Activated CD4-positive, alpha-beta memory T cell treated with anti-CD3 and anti-CD28 coated beads, Interleukin-2, amount 10 ng/mL, durations not matched to agents 7 days and 5 days (primary cell): ENCODE data around the gene SLC39A1. TPM values are rescaled to one million over a fixed set of nuclear protein-coding genes. Genes with fewer than 3 reads are reported as not detected.

Experiments
- CTCF ChIA-PET: fragments of 350-600 bp; sonication (Branson Sonifier 250); formaldehyde crosslinking; loops from one replicate; lab custom pipeline; 2021; ENCODE audit warnings: antibody characterized with exemption, inconsistent platforms; lab: Charles Lee
- POLR2A ChIA-PET: fragments of 350-600 bp; sonication (Branson Sonifier 250); formaldehyde crosslinking; loops from one replicate; lab custom pipeline; 2021; ENCODE audit warnings: antibody characterized with exemption; lab: Charles Lee
- DNase-seq: peaks from one replicate; pipeline ENCODE4 v3.0.0-alpha.2; 2020
- H3K27ac Mint-ChIP-seq: one replicate; pipeline ENCODE4 v1.8.0; 2021; ENCODE audit warnings: mild to moderate bottlenecking, mixed read lengths
- H3K27me3 Mint-ChIP-seq: one replicate; pipeline ENCODE4 v1.8.0; 2021; ENCODE audit warnings: mixed read lengths
- H3K36me3 Mint-ChIP-seq: one replicate; pipeline ENCODE4 v1.8.0; 2021; ENCODE audit warnings: low read depth, mixed read lengths
- H3K4me1 Mint-ChIP-seq: one replicate; pipeline ENCODE4 v1.8.0; 2021; ENCODE audit warnings: mixed read lengths
- H3K4me3 Mint-ChIP-seq: one replicate; pipeline ENCODE4 v1.8.0; 2021; ENCODE audit warnings: mild to moderate bottlenecking, mixed read lengths
- H3K9me3 Mint-ChIP-seq: one replicate; pipeline ENCODE4 v1.8.0; 2021; ENCODE audit warnings: mixed read lengths
- total RNA-seq, 2 experiments: library from RNA; stranded (reverse); gene quantifications; one replicate each; pipeline ENCODE4 v1.2.3, GENCODE V29; 2021

The SLC39A1 gene
- total RNA-seq, 2 experiments from 2014 or later: 42.5 to 42.6 TPM

DNA sequence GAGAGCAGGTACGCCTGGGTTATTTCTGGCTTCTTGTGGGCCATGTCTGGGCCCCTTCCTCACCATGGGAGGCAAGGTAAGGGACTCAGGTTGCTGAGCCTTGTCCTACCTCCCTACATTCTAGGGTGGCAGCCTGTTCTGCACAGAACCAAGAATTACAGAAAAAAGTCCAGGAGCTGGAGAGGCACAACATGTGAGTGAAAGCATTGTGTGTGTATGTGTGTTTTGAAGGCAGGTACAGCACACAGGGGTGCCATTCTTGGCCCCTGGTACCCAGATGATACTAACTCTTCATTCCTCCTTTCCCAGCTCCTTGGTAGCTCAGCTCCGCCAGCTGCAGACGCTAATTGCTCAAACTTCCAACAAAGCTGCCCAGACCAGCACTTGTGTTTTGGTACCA, 9.7 kb upstream of the SLC39A1 start:
- ChIA-PET POLR2A (interaction anchor here (2.3 to 7.0 kb wide), 3 partner anchors 10 to 28 kb away, joined by 7 to 82 read pairs (median 24); partner anchors contain the start of genes DENND4B, RPS27 and SLC39A1), CTCF (interaction anchor here (1.0 to 1.8 kb wide), 2 partner anchors 10 to 13 kb away, joined by 3 to 6 read pairs; partner anchors contain the start of genes RAB13 and SLC39A1)
- Mint-ChIP-seq H3K27me3 (no peaks in the 10 kb centered on the region), H3K4me3 (no peak overlapping the region), H3K9me3 (no peaks in the 10 kb centered on the region), H3K36me3 (peaks cover 48% of the 10 kb centered on the region), H3K27ac (no peak overlapping the region), H3K4me1 (peaks cover 63% of the 10 kb centered on the region)
- no peak for DNase-seq

DNA sequence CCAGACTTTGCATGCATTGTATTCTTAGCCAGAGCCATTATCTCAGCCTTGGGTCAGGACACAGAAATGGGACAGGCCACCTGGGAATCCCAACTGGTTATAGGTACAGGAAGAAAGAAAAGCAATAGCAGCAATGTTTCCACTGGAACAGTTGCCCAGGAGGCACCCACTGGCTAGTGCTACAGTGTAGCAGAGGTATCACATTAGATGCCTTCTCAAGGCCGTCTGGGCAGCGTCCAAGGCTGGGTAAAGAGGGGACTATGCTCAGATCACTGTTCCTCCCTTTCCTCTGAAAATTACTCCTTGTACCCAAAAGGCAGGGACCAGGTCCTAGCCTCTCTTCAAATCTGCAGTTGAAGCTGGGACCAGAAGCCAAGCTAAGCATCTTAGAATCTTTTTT, 7.0 kb upstream of the SLC39A1 start:
- POLR2A ChIA-PET: interaction anchor here (1.3 to 1.4 kb wide), 2 partner anchors 7 to 26 kb away, joined by 3 to 4 read pairs; partner anchors contain the start of gene SLC39A1
- H3K9me3 Mint-ChIP-seq: no peaks in the 10 kb centered on the region

DNA sequence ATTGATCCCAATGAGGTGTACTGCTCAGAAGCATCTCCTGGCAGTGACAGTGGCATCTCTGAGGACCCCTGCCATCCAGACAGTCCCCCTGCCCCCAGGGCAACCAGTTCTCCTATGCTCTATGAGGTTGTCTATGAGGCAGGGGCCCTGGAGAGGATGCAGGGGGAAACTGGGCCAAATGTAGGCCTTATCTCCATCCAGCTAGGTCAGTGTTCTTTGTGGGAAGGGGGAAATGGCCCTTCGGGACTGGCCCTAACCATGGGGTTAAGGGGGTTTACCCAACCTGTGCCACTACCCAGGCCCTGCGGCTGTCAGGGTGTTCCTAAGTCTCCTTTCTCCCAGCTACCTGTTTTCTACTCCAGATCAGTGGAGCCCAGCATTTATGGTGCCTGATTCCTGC, 5.6 kb upstream of the SLC39A1 start:
- peaks cover 64% of the 10 kb centered on the region for H3K4me1 Mint-ChIP-seq
- CTCF ChIA-PET: interaction anchor here (0.8 to 1.0 kb wide), 2 partner anchors 9 to 22 kb away, joined by 3 to 4 read pairs; partner anchors contain the start of genes DENND4B and JTB
- H3K36me3 Mint-ChIP-seq: peaks cover 29% of the 10 kb centered on the region
- no peak overlapping the region for H3K4me3 Mint-ChIP-seq
- no peaks in the 10 kb centered on the region for H3K27me3 Mint-ChIP-seq
- POLR2A ChIA-PET: interaction anchor here (1.0 to 4.7 kb wide), 5 partner anchors 8 to 47 kb away, joined by 4 to 97 read pairs (median 40); partner anchors contain the start of genes DENND4B, GATAD2B, JTB and RAB13
- H3K27ac Mint-ChIP-seq: no peak overlapping the region
- H3K9me3 Mint-ChIP-seq: no peaks in the 10 kb centered on the region
- no peak for DNase-seq

More for the DNA sequence above, 7.0 kb upstream of the SLC39A1 start:
- DNase-seq: no peak
- CTCF ChIA-PET: no interaction called here
- peaks cover 67% of the 10 kb centered on the region for H3K4me1 Mint-ChIP-seq
- no peaks in the 10 kb centered on the region for H3K27me3 Mint-ChIP-seq
- H3K27ac Mint-ChIP-seq: no peak overlapping the region
- no peak overlapping the region for H3K4me3 Mint-ChIP-seq
- peaks cover 40% of the 10 kb centered on the region for H3K36me3 Mint-ChIP-seq

DNA sequence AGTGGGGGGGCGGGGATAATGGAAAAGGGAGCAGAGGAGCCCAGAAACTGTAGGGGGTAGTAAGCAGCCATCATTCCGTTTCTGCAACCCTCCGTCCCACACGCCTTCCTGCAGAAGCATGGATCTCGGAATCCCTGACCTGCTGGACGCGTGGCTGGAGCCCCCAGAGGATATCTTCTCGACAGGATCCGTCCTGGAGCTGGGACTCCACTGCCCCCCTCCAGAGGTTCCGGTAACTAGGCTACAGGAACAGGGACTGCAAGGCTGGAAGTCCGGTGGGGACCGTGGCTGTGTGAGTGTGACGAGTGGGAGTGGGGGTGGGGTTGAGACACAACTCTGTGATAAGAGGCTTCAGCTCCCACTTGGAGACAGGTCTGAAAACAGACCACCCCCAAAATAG, 5.1 kb upstream of the SLC39A1 start:
- peaks cover 24% of the 10 kb centered on the region for H3K36me3 Mint-ChIP-seq
- no peaks in the 10 kb centered on the region for H3K9me3 Mint-ChIP-seq
- CTCF ChIA-PET: interaction anchor here (0.8 to 3.3 kb wide), 7 partner anchors 9 to 171 kb away, joined by 3 to 48 read pairs (median 9); partner anchors contain the start of genes DENND4B, GATAD2B, JTB and RAB13
- H3K27ac Mint-ChIP-seq: no peak overlapping the region
- H3K4me1 Mint-ChIP-seq: peaks cover 68% of the 10 kb centered on the region
- POLR2A ChIA-PET: interaction anchor here (1.4 to 4.7 kb wide), 7 partner anchors 8 to 297 kb away, joined by 5 to 118 read pairs (median 51); partner anchors contain the start of genes CRTC2, DENND4B, GATAD2B and ILF2
- H3K4me3 Mint-ChIP-seq: peak overlapping the region; percentile 80
- H3K27me3 Mint-ChIP-seq: no peaks in the 10 kb centered on the region
- no peak for DNase-seq

DNA sequence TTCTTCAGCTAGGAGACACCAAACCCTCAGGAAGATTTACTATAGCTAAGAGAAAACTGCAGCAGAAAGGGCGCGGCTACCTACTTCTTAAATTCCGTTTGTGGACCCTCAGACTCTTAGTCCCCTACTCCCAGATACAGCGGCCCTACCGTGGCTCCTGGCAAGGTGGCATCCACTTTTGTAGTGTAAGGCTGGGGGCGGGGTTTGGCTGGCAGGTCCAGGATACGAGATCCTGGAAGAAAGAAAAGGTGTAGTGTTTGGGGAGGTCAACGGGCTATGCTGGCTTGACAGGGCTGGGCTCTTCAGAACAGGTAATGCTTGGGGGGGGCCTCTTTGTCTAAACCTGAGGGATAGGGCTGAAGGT, 4.6 kb upstream of the SLC39A1 start:
- H3K27ac Mint-ChIP-seq: peak overlapping the region; percentile 84
- no peaks in the 10 kb centered on the region for H3K27me3 Mint-ChIP-seq
- DNase-seq: no peak
- peaks cover 64% of the 10 kb centered on the region for H3K4me1 Mint-ChIP-seq
- no peaks in the 10 kb centered on the region for H3K9me3 Mint-ChIP-seq
- peak overlapping the region; percentile 80 for H3K4me3 Mint-ChIP-seq
- POLR2A ChIA-PET: interaction anchor here (1.0 to 4.7 kb wide), 13 partner anchors 9 to 298 kb away, joined by 3 to 118 read pairs (median 6); partner anchors contain the start of genes CRTC2, DENND4B, GATAD2B and ILF2
- H3K36me3 Mint-ChIP-seq: peaks cover 20% of the 10 kb centered on the region
- CTCF ChIA-PET: interaction anchor here (1.3 to 3.3 kb wide), 12 partner anchors 9 to 457 kb away, joined by 3 to 48 read pairs (median 8); partner anchors contain the start of genes DENND4B, GATAD2B, JTB and RAB13

DNA sequence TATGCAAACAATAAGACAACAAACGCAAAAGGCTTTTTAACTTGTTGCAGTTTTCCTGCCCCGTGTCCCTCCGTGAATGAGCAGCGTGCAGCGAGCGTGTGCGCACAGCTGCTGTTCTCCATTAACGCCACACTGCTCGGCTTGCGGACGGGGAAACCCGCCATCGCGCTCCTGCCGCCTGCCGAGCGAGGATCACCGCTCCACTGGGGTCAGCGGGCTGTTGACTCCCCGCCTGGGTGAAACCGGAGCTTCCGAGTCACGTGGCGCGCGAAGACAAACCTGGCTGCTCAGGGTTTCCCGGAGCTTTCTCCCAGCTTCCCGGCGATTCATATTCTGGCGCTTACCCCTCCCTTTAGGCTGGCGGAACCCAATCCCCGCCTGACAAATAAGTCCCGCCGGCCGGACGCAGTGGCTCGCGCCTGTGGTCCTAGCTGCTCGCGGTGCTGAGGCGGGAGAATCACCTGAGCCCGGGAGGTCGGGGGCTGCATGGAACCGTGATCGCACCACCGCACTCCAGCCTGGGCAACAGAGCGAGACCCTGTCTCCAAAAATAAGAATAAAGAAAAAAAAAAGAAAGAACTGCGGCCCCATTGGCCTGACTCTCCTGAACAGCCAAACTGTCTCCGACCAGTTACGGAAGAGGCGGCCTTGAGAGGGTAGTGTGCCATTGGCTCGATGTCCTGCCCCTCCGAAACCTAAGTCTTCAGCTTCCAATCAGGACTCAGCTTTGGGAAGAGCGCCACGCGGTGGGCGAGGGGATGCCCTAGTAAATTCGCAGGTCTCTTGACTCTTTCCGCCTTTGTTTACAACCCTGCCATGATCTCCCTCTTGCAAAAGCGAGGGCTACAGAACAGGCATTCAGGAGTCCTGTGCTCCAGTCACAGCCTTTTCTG, 4.0 kb upstream of the SLC39A1 start, which contains the start of gene CREB3L4:
CREB3L4 (plus strand) TSS at position 796 of the 893 bp plus-strand sequence. CDS start 624 bp downstream, outside the sequence.
- H3K27me3 Mint-ChIP-seq: no peaks in the 10 kb centered on the region
- peak; percentile 87 for DNase-seq
- peaks cover 63% of the 10 kb centered on the region for H3K4me1 Mint-ChIP-seq
- ChIA-PET CTCF (interaction anchor here (0.8 to 3.3 kb wide), 16 partner anchors 9 to 457 kb away, joined by 3 to 48 read pairs (median 6); partner anchors contain the start of genes CRTC2, DENND4B, GATAD2B and JTB), POLR2A (interaction anchor here (0.8 to 4.7 kb wide), 20 partner anchors 9 to 427 kb away, joined by 3 to 118 read pairs (median 5); partner anchors contain the start of genes CHTOP, CRTC2, DENND4B and GATAD2B)
- H3K36me3 Mint-ChIP-seq: peaks cover 15% of the 10 kb centered on the region
- peak within 1 kb of the TSS; percentile 84 for H3K27ac Mint-ChIP-seq
- H3K4me3 Mint-ChIP-seq: peak within 1 kb of the TSS; percentile 80
- H3K9me3 Mint-ChIP-seq: no peaks in the 10 kb centered on the region

DNA sequence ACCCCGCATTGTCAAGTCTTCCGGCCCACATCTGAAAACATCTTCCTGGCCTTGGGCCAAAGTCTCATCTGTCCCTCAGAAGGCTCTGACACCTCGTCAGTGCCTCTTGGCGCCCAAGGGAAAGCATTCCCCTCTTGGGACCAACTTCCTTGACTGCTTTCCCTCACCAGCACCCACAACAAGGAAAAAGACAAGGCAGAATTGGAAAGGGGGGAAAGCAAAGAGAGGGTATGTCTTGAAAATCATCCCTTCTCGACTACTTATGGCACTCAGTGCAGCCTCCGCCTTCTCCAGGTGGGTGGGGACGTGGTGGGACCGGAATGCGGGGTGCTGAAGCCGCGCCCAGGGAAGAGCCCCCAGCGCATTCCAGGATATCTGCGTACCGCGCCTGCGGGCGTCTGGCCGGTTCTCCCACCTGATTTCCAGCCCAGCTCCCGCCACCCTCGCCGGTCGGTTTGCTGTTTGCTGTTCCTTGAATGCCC, 554 bp upstream of the SLC39A1 start:
- H3K4me3 Mint-ChIP-seq: peak overlapping the region; percentile 83
- ChIA-PET CTCF (interaction anchor here (1.4 to 3.0 kb wide), 5 partner anchors 14 to 371 kb away, joined by 3 to 23 read pairs (median 11); partner anchors contain the start of genes CHTOP, DENND4B, JTB and RAB13), POLR2A (interaction anchor here (0.9 to 4.6 kb wide), 12 partner anchors 10 to 432 kb away, joined by 3 to 44 read pairs (median 7); partner anchors contain the start of genes CHTOP, DENND4B, GATAD2B and JTB)
- H3K27ac Mint-ChIP-seq: peak overlapping the region; percentile 82
- no peak for DNase-seq
- peaks cover 26% of the 10 kb centered on the region for H3K36me3 Mint-ChIP-seq
- H3K4me1 Mint-ChIP-seq: peaks cover 69% of the 10 kb centered on the region
- H3K9me3 Mint-ChIP-seq: no peaks in the 10 kb centered on the region
- no peaks in the 10 kb centered on the region for H3K27me3 Mint-ChIP-seq

DNA sequence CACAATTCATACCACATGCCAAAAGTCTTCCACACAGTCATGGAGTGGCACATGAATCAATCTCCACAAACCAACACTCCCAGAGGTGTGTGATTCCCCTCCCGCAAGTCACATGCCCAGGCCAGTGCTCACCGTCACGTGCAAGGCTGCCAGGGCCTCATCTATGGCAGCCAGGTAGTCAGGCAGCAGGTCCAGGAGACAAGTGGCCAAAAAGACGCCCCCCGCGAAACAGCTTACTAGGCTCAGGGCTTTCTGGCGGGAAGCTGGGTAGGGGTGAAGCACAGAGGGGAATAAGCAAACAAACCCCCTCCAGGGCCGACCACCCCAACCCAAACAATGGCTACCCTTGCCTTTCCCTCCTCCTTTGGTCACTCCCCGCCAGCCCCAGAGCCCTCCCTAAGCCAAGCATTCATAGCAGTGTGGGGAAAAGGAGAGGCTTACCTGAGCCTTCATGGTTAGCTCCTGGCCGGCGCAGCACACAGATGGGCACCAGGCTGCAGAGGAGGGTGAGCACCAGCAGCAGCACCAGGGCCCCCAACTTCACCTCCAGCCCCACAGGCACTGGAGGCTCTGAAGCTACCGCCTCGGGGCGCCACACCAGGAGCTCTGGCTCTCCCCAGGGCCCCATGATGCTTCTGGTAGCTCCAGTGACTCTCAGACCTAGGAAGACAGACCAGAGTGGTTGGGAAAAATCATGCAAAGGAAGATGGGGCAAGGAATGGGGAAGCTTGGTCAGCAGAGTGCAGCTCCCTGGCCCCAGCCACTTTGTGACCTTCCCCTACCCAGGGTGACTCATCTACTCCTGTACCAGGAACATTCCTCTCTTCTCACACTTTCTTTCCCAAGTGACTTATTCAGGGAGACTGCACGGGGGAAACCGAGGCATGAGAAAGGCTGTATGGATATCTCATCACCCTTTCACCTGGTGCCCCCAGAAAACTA, 978 bp downstream of the SLC39A1 start:
- H3K4me1 Mint-ChIP-seq: peaks cover 61% of the 10 kb centered on the region
- peaks cover 37% of the 10 kb centered on the region for H3K36me3 Mint-ChIP-seq
- no peaks in the 10 kb centered on the region for H3K27me3 Mint-ChIP-seq
- H3K4me3 Mint-ChIP-seq: peak overlapping the region; percentile 83
- DNase-seq: no peak
- H3K9me3 Mint-ChIP-seq: no peaks in the 10 kb centered on the region
- ChIA-PET POLR2A (interaction anchor here (0.7 to 4.6 kb wide), 17 partner anchors 8 to 1122 kb away, joined by 3 to 44 read pairs (median 4); partner anchors contain the start of genes CHTOP, DENND4B, GATAD2B and JTB), CTCF (interaction anchor here (0.6 to 3.0 kb wide), 8 partner anchors 10 to 328 kb away, joined by 3 to 23 read pairs (median 4); partner anchors contain the start of genes CHTOP, DENND4B, JTB and RAB13)
- peak overlapping the region; percentile 82 for H3K27ac Mint-ChIP-seq

DNA sequence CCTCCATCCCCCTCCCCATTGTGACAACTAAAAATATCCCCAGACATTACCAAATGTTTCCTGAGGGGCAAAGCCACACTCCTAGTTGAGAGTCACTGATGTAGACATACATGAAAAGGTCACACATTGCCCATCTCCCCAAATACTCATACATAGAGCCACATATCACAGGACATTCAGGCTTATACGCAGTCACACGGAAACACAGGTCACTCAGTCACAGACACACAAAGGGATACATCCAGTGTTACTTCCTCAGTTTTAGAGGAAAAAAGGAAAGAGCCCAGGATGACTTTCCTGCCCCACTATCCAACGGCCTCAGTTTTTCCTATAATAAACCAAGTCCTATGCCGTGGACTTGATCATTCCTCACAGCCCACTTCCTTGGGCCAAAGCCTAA, 1.9 kb downstream of the SLC39A1 start:
- ChIA-PET CTCF (no interaction called here), POLR2A (interaction anchor here (4.6 kb wide), 1 partner anchor 16 kb away, joined by 44 read pairs; the partner anchor contains the start of gene DENND4B)
- Mint-ChIP-seq H3K9me3 (no peaks in the 10 kb centered on the region), H3K36me3 (peaks cover 35% of the 10 kb centered on the region), H3K4me1 (peaks cover 62% of the 10 kb centered on the region), H3K27ac (peak overlapping the region; percentile 19), H3K27me3 (no peaks in the 10 kb centered on the region), H3K4me3 (peak overlapping the region; percentile 83)
- DNase-seq: no peak

DNA sequence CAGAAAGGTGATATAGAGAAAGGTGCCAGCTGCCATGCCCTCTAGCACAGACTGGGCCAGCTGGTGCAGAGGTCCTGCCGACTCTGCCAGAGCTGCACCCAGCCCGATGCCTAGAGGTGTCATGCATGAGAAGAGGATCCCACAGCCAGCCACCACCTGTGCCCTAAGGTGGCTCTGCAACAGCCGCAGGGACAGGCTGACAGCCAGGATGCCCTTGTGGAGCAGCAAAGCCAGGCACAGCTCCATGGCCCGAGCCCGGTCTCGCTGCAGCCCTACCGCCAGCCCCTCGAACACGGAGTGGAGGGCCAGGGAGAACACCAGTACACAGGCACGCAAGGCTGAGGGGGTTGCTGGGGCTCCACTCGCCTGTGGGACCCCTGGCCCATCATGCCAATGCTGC, 3.1 kb downstream of the SLC39A1 start:
- no peak for DNase-seq
- H3K9me3 Mint-ChIP-seq: no peaks in the 10 kb centered on the region
- ChIA-PET CTCF (no interaction called here), POLR2A (interaction anchor here (1.2 to 4.6 kb wide), 2 partner anchors 15 to 30 kb away, joined by 3 to 44 read pairs; partner anchors contain the start of genes DENND4B and RPS27)
- H3K4me1 Mint-ChIP-seq: peaks cover 60% of the 10 kb centered on the region
- H3K4me3 Mint-ChIP-seq: no peak overlapping the region
- no peaks in the 10 kb centered on the region for H3K27me3 Mint-ChIP-seq
- H3K27ac Mint-ChIP-seq: no peak overlapping the region
- H3K36me3 Mint-ChIP-seq: peaks cover 30% of the 10 kb centered on the region

DNA sequence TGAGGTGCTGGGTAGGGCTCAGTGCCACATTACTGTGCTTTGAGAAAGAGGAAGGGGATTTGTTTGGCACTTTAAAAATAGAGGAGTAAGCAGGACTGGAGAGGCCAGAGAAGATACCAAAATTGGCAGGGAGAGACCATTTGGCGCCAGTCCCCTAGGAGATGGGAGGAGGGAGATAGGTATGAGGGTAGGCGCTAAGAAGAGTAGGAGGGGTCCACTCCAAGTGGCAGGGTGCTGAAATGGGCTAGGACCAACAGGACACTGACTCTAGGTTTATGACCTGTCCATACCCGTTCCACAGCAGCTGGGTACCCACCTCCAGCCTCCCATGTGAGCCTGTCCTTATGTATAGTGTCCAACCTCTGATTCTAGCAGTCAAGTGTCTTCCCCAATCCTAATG, 3.9 kb downstream of the SLC39A1 start:
- Mint-ChIP-seq H3K27me3 (no peaks in the 10 kb centered on the region), H3K4me3 (no peak overlapping the region), H3K36me3 (peaks cover 34% of the 10 kb centered on the region), H3K9me3 (no peaks in the 10 kb centered on the region), H3K4me1 (peaks cover 62% of the 10 kb centered on the region), H3K27ac (no peak overlapping the region)
- ChIA-PET POLR2A (interaction anchor here (0.7 to 7.3 kb wide), 5 partner anchors 7 to 37 kb away, joined by 3 to 112 read pairs (median 20); partner anchors contain the start of genes CREB3L4, DENND4B and GATAD2B), CTCF (interaction anchor here (1.6 to 6.0 kb wide), 2 partner anchors 8 to 14 kb away, joined by 5 to 51 read pairs; partner anchors contain the start of genes CREB3L4 and DENND4B)
- no peak for DNase-seq
